Activated naive CD4-positive, alpha-beta T cell treated with anti-CD3 and anti-CD28 coated beads, Interleukin-2, amount 10 ng/mL, durations not matched to agents 7 days and 5 days (primary cell): ENCODE data around the gene NPDC1.
A peak's percentile ranks its signal among the peaks of the same experiment; 100 is the strongest.

Experiments used
- CTCF ChIA-PET: fragments of 350-600 bp; sonication (Branson Sonifier 250); formaldehyde crosslinking; loops from one replicate; lab custom pipeline; 2021; ENCODE audit warnings: antibody characterized with exemption; lab: Charles Lee
- DNase-seq: peaks from one replicate; pipeline ENCODE4 v3.0.0-alpha.2; 2020
- H3K27ac Mint-ChIP-seq: one replicate; pipeline ENCODE4 v1.8.0; 2021; ENCODE audit warnings: mild to moderate bottlenecking, moderate library complexity, mixed read lengths
- H3K27me3 Mint-ChIP-seq: one replicate; pipeline ENCODE4 v1.8.0; 2021; ENCODE audit warnings: mild to moderate bottlenecking, mixed read lengths
- H3K36me3 Mint-ChIP-seq: one replicate; pipeline ENCODE4 v1.8.0; 2021; ENCODE audit warnings: mixed read lengths
- H3K4me1 Mint-ChIP-seq: one replicate; pipeline ENCODE4 v1.8.0; 2021; ENCODE audit warnings: mixed read lengths
- H3K4me3 Mint-ChIP-seq: one replicate; pipeline ENCODE4 v1.8.0; 2021; ENCODE audit warnings: mild to moderate bottlenecking, moderate library complexity, mixed read lengths
- H3K9me3 Mint-ChIP-seq: one replicate; pipeline ENCODE4 v1.8.0; 2021; ENCODE audit warnings: mixed read lengths

The NPDC1 gene

DNA sequence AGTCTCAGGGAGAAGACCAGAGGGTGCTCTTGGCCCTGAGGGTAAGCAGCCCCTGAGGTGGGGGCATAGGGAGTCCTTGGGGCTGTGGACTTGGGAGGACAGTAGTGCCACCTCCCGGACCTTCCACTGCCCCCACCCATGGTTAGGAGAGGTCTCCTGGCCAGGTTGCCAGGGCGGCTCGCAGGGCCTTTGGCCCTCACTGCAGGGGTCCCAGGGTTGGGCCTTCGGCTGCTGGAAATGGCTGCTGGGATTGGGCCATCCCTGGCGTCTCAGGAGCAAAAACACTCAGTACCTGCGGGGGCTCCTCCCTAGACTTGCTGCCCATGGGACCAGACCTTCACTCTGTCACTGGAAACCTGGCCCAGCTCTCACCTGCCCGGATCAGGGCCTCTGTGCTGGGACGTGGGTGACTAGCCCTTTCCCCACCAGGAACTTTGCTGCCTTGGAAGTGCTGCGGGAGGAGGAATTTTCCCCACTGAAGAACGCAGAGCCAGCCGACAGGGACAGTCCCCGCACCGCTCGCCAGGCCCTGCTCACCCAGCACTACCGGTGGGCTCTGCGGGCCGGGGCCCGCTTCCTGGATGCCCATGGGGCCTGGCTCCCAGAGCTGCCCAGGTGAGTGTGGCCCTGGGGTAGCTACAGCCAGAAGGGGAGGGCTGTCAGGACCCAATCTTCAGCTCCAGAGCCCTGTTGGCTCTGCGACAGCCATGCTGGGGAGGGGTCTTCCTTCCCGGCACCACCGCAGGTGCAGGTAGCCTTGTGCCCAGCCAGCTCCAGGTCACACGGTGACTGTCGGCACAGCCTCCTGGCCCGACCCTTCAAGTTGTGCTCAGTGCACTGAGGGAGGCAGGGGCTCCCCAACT is 34.5 kb upstream of the NPDC1 start:
- Mint-ChIP-seq H3K27me3 (peaks cover 7% of the 10 kb centered on the region), H3K9me3 (no peaks in the 10 kb centered on the region), H3K4me3 (peak overlapping the region; percentile 56), H3K36me3 (peaks cover 29% of the 10 kb centered on the region), H3K4me1 (peaks cover 18% of the 10 kb centered on the region), H3K27ac (no peak overlapping the region)
- CTCF ChIA-PET: interaction anchor here (0.9 kb wide), 1 partner anchor 15 kb away, joined by 3 read pairs; no protein-coding TSS in a partner anchor
- DNase-seq: no peak

GRCh38 chr9:137079401-137079787 is 33.4 kb upstream of the NPDC1 start:
- no peaks in the 10 kb centered on the region for H3K9me3 Mint-ChIP-seq
- CTCF ChIA-PET: interaction anchor here (0.8 to 1.1 kb wide), 2 partner anchors 12 to 44 kb away, joined by 3 read pairs; no protein-coding TSS in a partner anchor
- no peak overlapping the region for H3K27ac Mint-ChIP-seq
- DNase-seq: no peak
- H3K4me3 Mint-ChIP-seq: peak overlapping the region; percentile 56
- H3K36me3 Mint-ChIP-seq: peaks cover 29% of the 10 kb centered on the region
- peaks cover 13% of the 10 kb centered on the region for H3K27me3 Mint-ChIP-seq
- H3K4me1 Mint-ChIP-seq: peaks cover 11% of the 10 kb centered on the region

- CTCF ChIA-PET: interaction anchor here (0.8 to 1.1 kb wide), 2 partner anchors 11 to 44 kb away, joined by 3 read pairs; no protein-coding TSS in a partner anchor
- no peak for DNase-seq
- peaks cover 13% of the 10 kb centered on the region for H3K27me3 Mint-ChIP-seq
- H3K4me1 Mint-ChIP-seq: peaks cover 11% of the 10 kb centered on the region
- no peak overlapping the region for H3K27ac Mint-ChIP-seq
- H3K36me3 Mint-ChIP-seq: peaks cover 26% of the 10 kb centered on the region
- no peaks in the 10 kb centered on the region for H3K9me3 Mint-ChIP-seq
- peak overlapping the region; percentile 76 for H3K4me3 Mint-ChIP-seq
These were observed 32.9 kb upstream of the NPDC1 start for GRCh38 chr9:137078701-137079400.

DNA sequence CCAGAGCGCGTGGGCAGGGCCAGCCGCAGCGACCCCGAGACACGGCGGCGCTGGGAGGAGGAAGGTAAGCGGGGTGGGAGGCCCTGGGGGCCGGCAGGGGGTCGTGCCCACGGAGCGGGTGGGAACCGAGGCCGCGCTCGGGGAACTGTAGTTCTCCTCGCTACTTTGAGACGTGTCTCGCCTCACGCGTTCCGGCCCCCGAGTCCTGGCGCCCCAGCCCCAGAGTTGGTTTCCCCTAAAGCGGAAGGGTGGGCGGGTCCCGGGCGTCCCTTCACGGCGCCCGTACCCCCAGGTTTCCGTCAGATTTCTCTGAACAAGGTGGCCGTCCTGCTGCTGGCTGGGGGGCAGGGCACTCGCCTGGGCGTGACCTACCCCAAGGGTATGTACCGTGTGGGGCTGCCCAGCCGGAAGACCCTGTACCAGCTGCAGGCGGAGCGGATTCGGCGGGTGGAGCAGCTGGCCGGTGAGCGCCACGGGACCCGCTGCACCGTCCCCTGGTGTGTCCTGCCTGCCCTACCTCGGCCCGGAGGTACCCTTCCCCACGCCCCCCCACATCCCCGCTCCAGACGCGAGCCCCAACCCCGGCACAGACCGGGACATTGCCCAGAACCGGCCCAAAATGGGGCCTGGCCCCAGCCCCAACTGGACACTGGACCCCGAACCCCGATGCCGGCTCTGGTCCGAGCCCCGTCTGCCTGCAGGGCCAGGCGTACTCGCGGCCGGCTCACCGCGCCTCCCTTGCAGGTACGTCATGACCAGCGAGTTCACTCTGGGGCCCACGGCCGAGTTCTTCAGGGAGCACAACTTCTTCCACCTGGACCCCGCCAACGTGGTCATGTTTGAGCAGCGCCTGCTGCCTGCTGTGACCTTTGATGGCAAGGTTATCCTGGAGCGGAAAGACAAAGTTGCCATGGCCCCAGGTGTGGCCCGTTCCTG is 32.0 kb upstream of the NPDC1 start:
- H3K4me1 Mint-ChIP-seq: peaks cover 13% of the 10 kb centered on the region
- CTCF ChIA-PET: interaction anchor here (0.7 to 2.3 kb wide), 3 partner anchors 9 to 148 kb away, joined by 3 to 10 read pairs (median 3); partner anchors contain the start of gene MAN1B1

GRCh38 chr9:137077010-137077747 is 31.2 kb upstream of the NPDC1 start, which contains the start of gene UAP1L1:
Gene UAP1L1, plus strand, starts transcription at chr9:137077517. Its CDS starts 16 bp downstream, at chr9:137077533.
- Mint-ChIP-seq H3K9me3 (no peaks in the 10 kb centered on the region), H3K27ac (peak within 1 kb of the TSS; percentile 74), H3K4me3 (peak within 1 kb of the TSS; percentile 76), H3K27me3 (peaks cover 18% of the 10 kb centered on the region), H3K36me3 (peaks cover 15% of the 10 kb centered on the region), H3K4me1 (peaks cover 13% of the 10 kb centered on the region)
- CTCF ChIA-PET: interaction anchor here (0.6 to 2.3 kb wide), 6 partner anchors 9 to 149 kb away, joined by 3 to 10 read pairs (median 3); partner anchors contain the start of gene MAN1B1
- DNase-seq: peak; percentile 83

More for the DNA sequence above, 32.0 kb upstream of the NPDC1 start:
- peak; percentile 76 for DNase-seq
- Mint-ChIP-seq H3K36me3 (peaks cover 21% of the 10 kb centered on the region), H3K9me3 (no peaks in the 10 kb centered on the region), H3K4me3 (peak overlapping the region; percentile 76), H3K27me3 (peaks cover 18% of the 10 kb centered on the region), H3K27ac (peak overlapping the region; percentile 74)

GRCh38 chr9:137076636-137077009 is 30.6 kb upstream of the NPDC1 start:
- Mint-ChIP-seq H3K4me1 (peaks cover 13% of the 10 kb centered on the region), H3K36me3 (peaks cover 9% of the 10 kb centered on the region), H3K27ac (no peak overlapping the region), H3K4me3 (peak overlapping the region; percentile 64), H3K9me3 (no peaks in the 10 kb centered on the region), H3K27me3 (peaks cover 18% of the 10 kb centered on the region)
- no peak for DNase-seq
- CTCF ChIA-PET: interaction anchor here (0.6 to 2.3 kb wide), 5 partner anchors 9 to 150 kb away, joined by 3 to 10 read pairs (median 3); no protein-coding TSS in a partner anchor

DNA sequence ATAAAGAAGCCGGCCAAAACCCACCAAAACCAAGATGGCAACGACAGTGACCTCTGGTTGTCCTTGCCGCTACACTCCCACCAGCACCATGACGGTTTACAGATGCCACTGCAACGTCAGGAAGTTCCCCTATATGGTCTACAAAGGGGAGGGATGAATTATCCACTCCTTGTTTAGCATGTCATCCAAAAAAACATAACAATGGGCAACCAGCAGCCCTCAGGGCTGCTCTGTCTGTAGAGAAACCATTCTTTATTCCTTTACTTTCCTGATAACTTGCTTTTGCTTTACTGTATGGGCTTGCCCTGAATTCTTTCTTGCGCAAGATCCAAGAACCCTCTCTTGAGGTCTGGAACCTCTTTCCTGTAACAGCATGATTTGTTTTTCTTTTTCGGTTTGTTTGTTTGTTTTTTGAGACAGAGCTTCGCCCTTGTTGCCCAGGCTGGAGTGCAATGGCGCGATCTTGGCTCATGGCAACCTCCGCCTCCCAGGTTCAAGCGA is 29.3 kb upstream of the NPDC1 start:
- Mint-ChIP-seq H3K27ac (no peak overlapping the region), H3K27me3 (peaks cover 18% of the 10 kb centered on the region), H3K4me3 (no peak overlapping the region)

DNA sequence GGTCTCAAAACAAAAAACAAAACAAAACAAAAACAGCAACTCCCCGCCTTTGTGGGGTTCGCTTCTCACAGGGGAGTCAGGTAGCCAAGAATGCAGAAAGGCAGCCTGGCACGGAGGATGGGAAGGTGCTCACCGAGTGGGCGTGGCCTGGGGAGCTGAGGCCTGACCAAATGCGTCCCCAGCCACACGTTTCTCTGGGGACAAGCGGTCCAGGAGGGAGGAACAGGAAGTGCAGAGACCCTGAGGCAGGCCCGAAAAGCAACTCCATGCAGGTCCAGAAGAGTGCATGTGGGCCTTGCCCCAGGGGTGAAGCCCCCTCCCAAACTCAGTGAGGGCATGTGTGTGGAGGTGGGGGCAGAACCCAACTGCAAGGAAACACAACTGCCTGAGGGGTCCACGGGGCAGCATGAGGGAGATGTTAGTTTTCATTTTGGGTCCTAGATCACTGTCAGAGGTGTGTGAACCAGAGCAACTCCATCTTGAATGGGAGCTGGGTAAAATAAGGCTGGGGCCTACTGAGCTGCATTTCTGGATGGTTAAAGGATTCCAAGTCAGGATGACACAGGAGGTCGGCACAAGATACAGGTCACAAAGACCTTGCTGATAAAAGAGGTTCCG is 28.8 kb upstream of the NPDC1 start:
- H3K9me3 Mint-ChIP-seq: no peaks in the 10 kb centered on the region
- H3K4me1 Mint-ChIP-seq: peaks cover 23% of the 10 kb centered on the region
- CTCF ChIA-PET: interaction anchor here (1.6 kb wide), 1 partner anchor 153 kb away, joined by 4 read pairs; the partner anchor contains the start of gene RNF224
- H3K36me3 Mint-ChIP-seq: peaks cover 5% of the 10 kb centered on the region
- H3K4me3 Mint-ChIP-seq: no peak overlapping the region
- H3K27ac Mint-ChIP-seq: no peak overlapping the region
- H3K27me3 Mint-ChIP-seq: peaks cover 18% of the 10 kb centered on the region
- DNase-seq: no peak

More for the DNA sequence above, 29.3 kb upstream of the NPDC1 start:
- DNase-seq: no peak
- peaks cover 9% of the 10 kb centered on the region for H3K36me3 Mint-ChIP-seq
- CTCF ChIA-PET: interaction anchor here (1.3 kb wide), 1 partner anchor 11 kb away, joined by 4 read pairs; no protein-coding TSS in a partner anchor
- H3K9me3 Mint-ChIP-seq: no peaks in the 10 kb centered on the region
- peaks cover 26% of the 10 kb centered on the region for H3K4me1 Mint-ChIP-seq

DNA sequence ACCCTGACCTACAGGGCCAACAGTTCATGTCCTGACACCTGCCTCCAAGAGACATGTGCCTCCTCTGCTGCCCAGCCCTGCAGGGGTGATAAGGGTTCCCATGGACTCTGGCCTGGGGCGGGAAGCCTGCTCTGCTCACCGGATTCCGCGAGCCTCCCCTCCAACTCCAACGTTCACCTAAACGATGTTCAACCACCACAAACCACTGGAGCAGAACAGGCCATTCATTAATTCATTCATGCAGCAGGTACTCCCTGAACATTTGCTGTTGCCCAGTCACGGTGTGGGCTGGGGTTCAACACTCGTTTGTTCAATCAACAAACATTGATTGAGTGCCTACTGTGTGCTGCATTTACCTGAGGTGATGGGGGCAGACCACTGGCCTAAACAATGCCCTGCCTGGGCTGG is 28.0 kb upstream of the NPDC1 start:
- CTCF ChIA-PET: interaction anchor here (1.6 kb wide), 1 partner anchor 153 kb away, joined by 4 read pairs; the partner anchor contains the start of gene RNF224
- Mint-ChIP-seq H3K27me3 (peaks cover 18% of the 10 kb centered on the region), H3K9me3 (no peaks in the 10 kb centered on the region), H3K27ac (no peak overlapping the region), H3K4me1 (peaks cover 22% of the 10 kb centered on the region), H3K4me3 (no peak overlapping the region), H3K36me3 (no peaks in the 10 kb centered on the region)
- no peak for DNase-seq

- H3K4me1 Mint-ChIP-seq: peaks cover 34% of the 10 kb centered on the region
- H3K9me3 Mint-ChIP-seq: no peaks in the 10 kb centered on the region
- DNase-seq: no peak
- H3K4me3 Mint-ChIP-seq: peak overlapping the region; percentile 80
- CTCF ChIA-PET: interaction anchor here (0.6 to 9.6 kb wide), 7 partner anchors 11 to 165 kb away, joined by 3 to 103 read pairs (median 4); partner anchors contain the start of genes MAN1B1 and NPDC1
- H3K27me3 Mint-ChIP-seq: peaks cover 11% of the 10 kb centered on the region
- H3K36me3 Mint-ChIP-seq: peaks cover 4% of the 10 kb centered on the region
- peak overlapping the region; percentile 81 for H3K27ac Mint-ChIP-seq
These were observed 25.3 kb upstream of the NPDC1 start for GRCh38 chr9:137071282-137071681.

GRCh38 chr9:137070906-137071275 is 24.9 kb upstream of the NPDC1 start:
- peaks cover 11% of the 10 kb centered on the region for H3K27me3 Mint-ChIP-seq
- H3K9me3 Mint-ChIP-seq: no peaks in the 10 kb centered on the region
- H3K4me1 Mint-ChIP-seq: peaks cover 34% of the 10 kb centered on the region
- no peak for DNase-seq
- H3K36me3 Mint-ChIP-seq: peaks cover 4% of the 10 kb centered on the region
- H3K4me3 Mint-ChIP-seq: peak overlapping the region; percentile 80
- H3K27ac Mint-ChIP-seq: peak overlapping the region; percentile 81
- CTCF ChIA-PET: interaction anchor here (0.6 to 9.6 kb wide), 7 partner anchors 11 to 166 kb away, joined by 3 to 103 read pairs (median 5); partner anchors contain the start of genes MAN1B1 and NPDC1
